ENCODE results near the gene EXT2. TPM values are rescaled to one million over a fixed set of nuclear protein-coding genes. Genes with fewer than 3 reads are reported as not detected.

The EXT2 gene
- total and polyA plus RNA-seq, 4 donors, result 18.0 to 95.3 (median 45.9) TPM

- Histone ChIP-seq H3K9ac (ENCODE audit: insufficient read depth in 1 of 2, low read length in 2 of 2) (no peak overlapping the region), H3K27me3 (ENCODE audit: control insufficient read depth in 3 of 3, insufficient read depth in 3 of 3, low read length in 2 of 3) (no peaks in the 10 kb centered on the region), H3K36me3 (ENCODE audit: control insufficient read depth in 4 of 4, insufficient read depth in 4 of 4, low read length in 4 of 4) (no peaks in the 10 kb centered on the region), H3K4me3 (no peak overlapping the region), H3K9me3 (ENCODE audit: control insufficient read depth in 4 of 4, insufficient read depth in 3 of 4, low read length in 3 of 4) (no peaks in the 10 kb centered on the region), H3K27ac (ENCODE audit: low read depth in 1 of 2, low read length in 1 of 2) (no peak overlapping the region), H3K4me1 (ENCODE audit: control insufficient read depth in 5 of 5, insufficient read depth in 5 of 5, low read length in 5 of 5) (peaks cover 0 to 8% (median 3%) of the 10 kb centered on the region in 5 donors)
- ATAC-seq (ENCODE audit: insufficient read depth, low FRiP score), result no peak
- DNase-seq, result no peak
- 89 to 90% methylated on average over 2 of the region's 2 CpGs for WGBS, 2 donors
- TF ChIP-seq, protein P1, sequence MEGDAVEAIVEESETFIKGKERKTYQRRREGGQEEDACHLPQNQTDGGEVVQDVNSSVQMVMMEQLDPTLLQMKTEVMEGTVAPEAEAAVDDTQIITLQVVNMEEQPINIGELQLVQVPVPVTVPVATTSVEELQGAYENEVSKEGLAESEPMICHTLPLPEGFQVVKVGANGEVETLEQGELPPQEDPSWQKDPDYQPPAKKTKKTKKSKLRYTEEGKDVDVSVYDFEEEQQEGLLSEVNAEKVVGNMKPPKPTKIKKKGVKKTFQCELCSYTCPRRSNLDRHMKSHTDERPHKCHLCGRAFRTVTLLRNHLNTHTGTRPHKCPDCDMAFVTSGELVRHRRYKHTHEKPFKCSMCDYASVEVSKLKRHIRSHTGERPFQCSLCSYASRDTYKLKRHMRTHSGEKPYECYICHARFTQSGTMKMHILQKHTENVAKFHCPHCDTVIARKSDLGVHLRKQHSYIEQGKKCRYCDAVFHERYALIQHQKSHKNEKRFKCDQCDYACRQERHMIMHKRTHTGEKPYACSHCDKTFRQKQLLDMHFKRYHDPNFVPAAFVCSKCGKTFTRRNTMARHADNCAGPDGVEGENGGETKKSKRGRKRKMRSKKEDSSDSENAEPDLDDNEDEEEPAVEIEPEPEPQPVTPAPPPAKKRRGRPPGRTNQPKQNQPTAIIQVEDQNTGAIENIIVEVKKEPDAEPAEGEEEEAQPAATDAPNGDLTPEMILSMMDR (IDR thresholded peaks at IDR 0.05; ENCODE audit: control extremely low read depth, extremely low read depth), result no peak
Observed at GRCh38 chr11:44101098-44101497, 5.6 kb downstream of the EXT2 start.

DNA sequence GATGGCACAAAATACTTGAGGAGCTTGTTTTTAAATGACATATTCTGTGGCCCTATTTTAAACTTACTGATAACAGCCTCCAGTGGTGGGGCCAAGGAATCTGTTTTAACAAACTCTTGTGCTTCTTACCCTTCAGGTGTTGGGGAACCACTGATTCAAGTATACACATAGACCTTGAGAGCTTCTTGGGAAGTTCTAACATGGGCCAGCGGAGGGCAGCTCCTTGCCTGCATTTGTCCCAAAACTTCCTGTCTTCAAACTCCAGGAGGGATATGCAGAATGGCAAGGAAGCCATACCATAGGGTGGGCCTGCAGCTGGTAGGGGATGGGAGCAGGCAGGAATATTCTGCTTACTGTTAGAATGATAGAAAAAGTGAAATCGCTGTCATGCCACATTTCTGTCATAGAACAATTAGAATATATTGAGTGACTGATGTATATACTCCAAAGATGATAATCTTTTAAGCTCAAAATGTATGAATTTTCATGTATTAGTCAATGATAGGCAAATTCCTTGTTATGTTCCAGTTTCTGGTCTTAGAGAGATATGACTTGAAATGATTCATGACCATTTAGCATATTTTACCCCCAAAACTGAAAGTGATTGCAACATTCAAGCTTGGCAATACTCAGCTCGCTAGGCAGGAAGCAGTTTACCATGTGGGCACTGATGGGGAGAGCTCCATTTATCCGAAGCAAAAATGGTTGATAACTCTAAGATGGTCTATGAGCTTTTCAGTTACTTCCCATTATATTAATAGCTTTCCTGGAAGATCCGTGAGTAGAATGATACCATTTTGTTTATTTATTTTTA, 9.2 kb downstream of the EXT2 start:
- Histone ChIP-seq H3K9ac (ENCODE audit: insufficient read depth in 1 of 2, low read length in 2 of 2) (no peak overlapping the region), H3K4me3 (no peak overlapping the region), H3K27ac (ENCODE audit: low read depth in 1 of 2, low read length in 1 of 2) (no peak overlapping the region), H3K9me3 (ENCODE audit: control insufficient read depth in 4 of 4, insufficient read depth in 3 of 4, low read length in 3 of 4) (no peaks in the 10 kb centered on the region), H3K36me3 (ENCODE audit: control insufficient read depth in 4 of 4, insufficient read depth in 4 of 4, low read length in 4 of 4) (peaks cover 7 to 12% (median 8%) of the 10 kb centered on the region in 4 donors), H3K4me1 (ENCODE audit: control insufficient read depth in 5 of 5, insufficient read depth in 5 of 5, low read length in 5 of 5) (peaks cover 0 to 3% (median 0%) of the 10 kb centered on the region in 5 donors), H3K27me3 (ENCODE audit: control insufficient read depth in 3 of 3, insufficient read depth in 3 of 3, low read length in 2 of 3) (no peaks in the 10 kb centered on the region)
- no peak for DNase-seq
- TF ChIP-seq, protein P1 (IDR thresholded peaks at IDR 0.05; ENCODE audit: control extremely low read depth, extremely low read depth), result no peak
- WGBS, 2 donors, result 60 to 77% methylated on average over 5 of the region's 5 CpGs
- ATAC-seq (ENCODE audit: insufficient read depth, low FRiP score), result no peak

DNA sequence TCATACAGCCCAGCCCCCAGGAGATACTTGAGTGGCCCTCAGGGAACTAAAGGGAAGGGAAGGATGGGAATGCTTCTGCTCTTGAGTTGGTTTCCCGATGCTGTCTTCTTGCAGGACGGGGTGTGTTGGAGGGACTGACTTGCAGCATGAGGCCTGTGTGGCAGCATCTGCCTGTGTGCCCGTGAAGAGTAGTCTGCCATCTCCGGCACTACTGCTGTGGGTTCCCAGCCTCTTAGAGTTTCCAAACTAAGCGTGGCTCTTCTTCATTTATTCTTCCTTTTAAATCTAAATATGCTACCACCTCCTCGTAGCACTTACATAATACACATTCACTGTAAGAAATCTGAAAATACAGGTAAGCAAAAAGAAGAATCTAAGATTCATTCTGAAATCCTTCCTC, 12.8 kb downstream of the EXT2 start:
- TF ChIP-seq, protein P1 (IDR thresholded peaks at IDR 0.05; ENCODE audit: control extremely low read depth, extremely low read depth), result no peak
- Histone ChIP-seq H3K4me3 (no peak overlapping the region), H3K27ac (ENCODE audit: low read depth in 1 of 2, low read length in 1 of 2) (no peak overlapping the region), H3K9me3 (ENCODE audit: control insufficient read depth in 4 of 4, insufficient read depth in 3 of 4, low read length in 3 of 4) (no peaks in the 10 kb centered on the region), H3K4me1 (ENCODE audit: control insufficient read depth in 5 of 5, insufficient read depth in 5 of 5, low read length in 5 of 5) (peaks cover 0 to 11% (median 0%) of the 10 kb centered on the region in 5 donors), H3K36me3 (ENCODE audit: control insufficient read depth in 4 of 4, insufficient read depth in 4 of 4, low read length in 4 of 4) (peaks cover 8 to 15% (median 12%) of the 10 kb centered on the region in 4 donors), H3K27me3 (ENCODE audit: control insufficient read depth in 3 of 3, insufficient read depth in 3 of 3, low read length in 2 of 3) (no peaks in the 10 kb centered on the region), H3K9ac (ENCODE audit: insufficient read depth in 1 of 2, low read length in 2 of 2) (no peak overlapping the region)
- WGBS, 2 donors, result 87 to 93% methylated on average over 6 of the region's 6 CpGs
- DNase-seq (no peak), ATAC-seq (ENCODE audit: insufficient read depth, low FRiP score) (no peak)
